Astrocyte (in vitro differentiated cells and primary cell): ENCODE results near the gene AGTRAP.

Source experiments
- EZH2 ChIP-seq: IDR thresholded peaks from 2 replicates; pipeline ENCODE4 v1.6.1; 2012; ENCODE audit warnings: mild to moderate bottlenecking, low read length, inconsistent platforms; ENCODE audit not compliant: insufficient read depth
- TF ChIP-seq, protein P1 (sequence below): IDR thresholded peaks from 2 replicates; pipeline ENCODE4 v1.5.1; 2011; ENCODE audit warnings: low read depth, mild to moderate bottlenecking, inconsistent platforms, low read length, moderate library complexity; ENCODE audit not compliant: insufficient read depth

- TF ChIP-seq, protein P1, sequence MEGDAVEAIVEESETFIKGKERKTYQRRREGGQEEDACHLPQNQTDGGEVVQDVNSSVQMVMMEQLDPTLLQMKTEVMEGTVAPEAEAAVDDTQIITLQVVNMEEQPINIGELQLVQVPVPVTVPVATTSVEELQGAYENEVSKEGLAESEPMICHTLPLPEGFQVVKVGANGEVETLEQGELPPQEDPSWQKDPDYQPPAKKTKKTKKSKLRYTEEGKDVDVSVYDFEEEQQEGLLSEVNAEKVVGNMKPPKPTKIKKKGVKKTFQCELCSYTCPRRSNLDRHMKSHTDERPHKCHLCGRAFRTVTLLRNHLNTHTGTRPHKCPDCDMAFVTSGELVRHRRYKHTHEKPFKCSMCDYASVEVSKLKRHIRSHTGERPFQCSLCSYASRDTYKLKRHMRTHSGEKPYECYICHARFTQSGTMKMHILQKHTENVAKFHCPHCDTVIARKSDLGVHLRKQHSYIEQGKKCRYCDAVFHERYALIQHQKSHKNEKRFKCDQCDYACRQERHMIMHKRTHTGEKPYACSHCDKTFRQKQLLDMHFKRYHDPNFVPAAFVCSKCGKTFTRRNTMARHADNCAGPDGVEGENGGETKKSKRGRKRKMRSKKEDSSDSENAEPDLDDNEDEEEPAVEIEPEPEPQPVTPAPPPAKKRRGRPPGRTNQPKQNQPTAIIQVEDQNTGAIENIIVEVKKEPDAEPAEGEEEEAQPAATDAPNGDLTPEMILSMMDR, result no peak
- no peak for TF ChIP-seq EZH2
Measured at GRCh38 chr1:11795238-11795890, 59.4 kb downstream of the AGTRAP start.
